LoVo (cell line): ENCODE data around the gene KRTAP5-1.

Experiments used
- DNase-seq: peaks from one replicate; pipeline ENCODE4 v3.0.0-alpha.2; 2016; ENCODE audit warnings: low spot score

KRTAP5-1 gene

GRCh38 chr11:1542267-1542666, 42.8 kb downstream of the KRTAP5-1 start:
- no peak for DNase-seq

- no peak for DNase-seq
Observed at GRCh38 chr11:1541474-1542204, 43.4 kb downstream of the KRTAP5-1 start.

GRCh38 chr11:1540074-1540473, 45.0 kb downstream of the KRTAP5-1 start:
- no peak for DNase-seq

GRCh38 chr11:1538153-1538552, 46.9 kb downstream of the KRTAP5-1 start:
- no peak for DNase-seq

GRCh38 chr11:1536065-1536843, 48.8 kb downstream of the KRTAP5-1 start:
- no peak for DNase-seq

GRCh38 chr11:1534682-1535081, 50.4 kb downstream of the KRTAP5-1 start:
- DNase-seq = no peak
